HL-60 (cell line): ENCODE measurements around the gene NCDN.

ENCODE experiments used
- POLR2AphosphoS5 ChIP-seq: IDR thresholded peaks from 2 replicates; pipeline ENCODE4 v1.6.1; 2012; ENCODE audit warnings: low read depth
- TF ChIP-seq, protein P1 (sequence below): IDR thresholded peaks from one replicate; pipeline ENCODE4 v1.5.1; 2011; ENCODE audit warnings: low read length, control low read depth, inconsistent platforms; ENCODE audit not compliant: insufficient read depth
- TF ChIP-seq, protein P2 (sequence below): IDR thresholded peaks from 2 replicates; pipeline ENCODE4 v1.6.1; 2012; ENCODE audit warnings: low read depth; ENCODE audit not compliant: insufficient replicate concordance

DNA sequence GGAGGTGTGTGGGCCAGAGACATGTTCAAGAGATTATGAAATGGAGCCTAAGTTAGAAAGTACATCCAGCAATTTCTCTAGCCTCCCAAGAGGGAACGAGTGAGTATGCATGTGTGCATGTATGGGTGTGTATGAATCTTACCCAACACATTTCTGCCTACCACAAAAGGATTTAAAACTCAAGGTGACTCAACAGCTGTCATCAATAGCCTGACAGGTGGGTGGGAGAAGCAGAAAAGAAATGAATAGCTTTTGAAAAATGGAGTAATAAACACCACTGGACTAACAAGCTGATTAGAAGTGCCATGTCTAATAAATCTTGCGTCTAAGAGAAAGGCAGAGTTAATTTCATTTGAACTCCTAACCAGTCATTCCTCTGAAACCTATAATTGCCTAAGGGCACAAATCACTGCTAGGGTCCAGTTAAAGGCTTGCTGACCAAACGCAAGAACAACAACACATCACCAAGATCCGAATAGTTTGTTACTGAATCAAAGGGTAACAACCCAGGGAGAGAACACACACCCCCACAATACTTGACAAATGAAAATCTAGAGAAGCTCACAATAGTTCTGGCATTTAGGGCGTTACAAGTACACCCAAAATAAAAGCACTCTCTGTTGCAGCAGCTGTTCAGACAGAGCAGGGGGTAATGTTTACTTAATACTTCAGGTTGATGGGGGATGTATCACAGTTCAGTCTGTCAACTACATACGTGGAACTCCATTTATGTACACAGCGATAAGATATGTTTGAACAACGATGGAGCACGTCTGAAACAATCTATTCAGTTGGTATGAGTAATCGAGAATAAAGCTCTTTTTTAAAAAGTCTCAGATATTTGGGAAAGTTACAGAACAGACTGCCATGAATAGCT is 1.8 kb upstream of the NCDN start:
- TF ChIP-seq, protein P1, sequence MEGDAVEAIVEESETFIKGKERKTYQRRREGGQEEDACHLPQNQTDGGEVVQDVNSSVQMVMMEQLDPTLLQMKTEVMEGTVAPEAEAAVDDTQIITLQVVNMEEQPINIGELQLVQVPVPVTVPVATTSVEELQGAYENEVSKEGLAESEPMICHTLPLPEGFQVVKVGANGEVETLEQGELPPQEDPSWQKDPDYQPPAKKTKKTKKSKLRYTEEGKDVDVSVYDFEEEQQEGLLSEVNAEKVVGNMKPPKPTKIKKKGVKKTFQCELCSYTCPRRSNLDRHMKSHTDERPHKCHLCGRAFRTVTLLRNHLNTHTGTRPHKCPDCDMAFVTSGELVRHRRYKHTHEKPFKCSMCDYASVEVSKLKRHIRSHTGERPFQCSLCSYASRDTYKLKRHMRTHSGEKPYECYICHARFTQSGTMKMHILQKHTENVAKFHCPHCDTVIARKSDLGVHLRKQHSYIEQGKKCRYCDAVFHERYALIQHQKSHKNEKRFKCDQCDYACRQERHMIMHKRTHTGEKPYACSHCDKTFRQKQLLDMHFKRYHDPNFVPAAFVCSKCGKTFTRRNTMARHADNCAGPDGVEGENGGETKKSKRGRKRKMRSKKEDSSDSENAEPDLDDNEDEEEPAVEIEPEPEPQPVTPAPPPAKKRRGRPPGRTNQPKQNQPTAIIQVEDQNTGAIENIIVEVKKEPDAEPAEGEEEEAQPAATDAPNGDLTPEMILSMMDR: no peak
- TF ChIP-seq POLR2AphosphoS5: no peak
- TF ChIP-seq, protein P2, sequence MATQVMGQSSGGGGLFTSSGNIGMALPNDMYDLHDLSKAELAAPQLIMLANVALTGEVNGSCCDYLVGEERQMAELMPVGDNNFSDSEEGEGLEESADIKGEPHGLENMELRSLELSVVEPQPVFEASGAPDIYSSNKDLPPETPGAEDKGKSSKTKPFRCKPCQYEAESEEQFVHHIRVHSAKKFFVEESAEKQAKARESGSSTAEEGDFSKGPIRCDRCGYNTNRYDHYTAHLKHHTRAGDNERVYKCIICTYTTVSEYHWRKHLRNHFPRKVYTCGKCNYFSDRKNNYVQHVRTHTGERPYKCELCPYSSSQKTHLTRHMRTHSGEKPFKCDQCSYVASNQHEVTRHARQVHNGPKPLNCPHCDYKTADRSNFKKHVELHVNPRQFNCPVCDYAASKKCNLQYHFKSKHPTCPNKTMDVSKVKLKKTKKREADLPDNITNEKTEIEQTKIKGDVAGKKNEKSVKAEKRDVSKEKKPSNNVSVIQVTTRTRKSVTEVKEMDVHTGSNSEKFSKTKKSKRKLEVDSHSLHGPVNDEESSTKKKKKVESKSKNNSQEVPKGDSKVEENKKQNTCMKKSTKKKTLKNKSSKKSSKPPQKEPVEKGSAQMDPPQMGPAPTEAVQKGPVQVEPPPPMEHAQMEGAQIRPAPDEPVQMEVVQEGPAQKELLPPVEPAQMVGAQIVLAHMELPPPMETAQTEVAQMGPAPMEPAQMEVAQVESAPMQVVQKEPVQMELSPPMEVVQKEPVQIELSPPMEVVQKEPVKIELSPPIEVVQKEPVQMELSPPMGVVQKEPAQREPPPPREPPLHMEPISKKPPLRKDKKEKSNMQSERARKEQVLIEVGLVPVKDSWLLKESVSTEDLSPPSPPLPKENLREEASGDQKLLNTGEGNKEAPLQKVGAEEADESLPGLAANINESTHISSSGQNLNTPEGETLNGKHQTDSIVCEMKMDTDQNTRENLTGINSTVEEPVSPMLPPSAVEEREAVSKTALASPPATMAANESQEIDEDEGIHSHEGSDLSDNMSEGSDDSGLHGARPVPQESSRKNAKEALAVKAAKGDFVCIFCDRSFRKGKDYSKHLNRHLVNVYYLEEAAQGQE: no peak
